NOMO-1 (cell line): ENCODE data around the gene UBAC2.
"Not testable (repeated sequence)": the region's sequence is repeated elsewhere in the genome, so short reads cannot be mapped to it uniquely, and the experiment has no call there.

Experiments
- DNase-seq, 2 experiments: peaks; one replicate each; lab custom pipeline; 2025; ENCODE audit not compliant: unreplicated experiment in 2 of 2; lab: John Stamatoyannopoulos, UW

UBAC2 gene

GRCh38 chr13:99385940-99386339 lies 185.3 kb downstream of the UBAC2 start:
- no peak for DNase-seq

- no peak for DNase-seq
Observed at GRCh38 chr13:99386495-99386894, 185.8 kb downstream of the UBAC2 start.

- DNase-seq = peak; percentile 32 to 48
Observed at GRCh38 chr13:99386911-99387788, 186.5 kb downstream of the UBAC2 start.

- DNase-seq = no peak
Observed at GRCh38 chr13:99388334-99388923, 187.8 kb downstream of the UBAC2 start.

GRCh38 chr13:99389094-99389493 lies 188.4 kb downstream of the UBAC2 start:
- not testable (repeated sequence) for DNase-seq

- DNase-seq = no peak
Observed at GRCh38 chr13:99389520-99390304, 189.1 kb downstream of the UBAC2 start.

- DNase-seq = no peak
Observed at GRCh38 chr13:99390601-99391000, 189.9 kb downstream of the UBAC2 start.

GRCh38 chr13:99391781-99392469 lies 191.3 kb downstream of the UBAC2 start:
- no peak for DNase-seq

- no peak for DNase-seq
Observed at GRCh38 chr13:99392470-99393135, 191.9 kb downstream of the UBAC2 start.

- not testable (repeated sequence) for DNase-seq
Observed at GRCh38 chr13:99393391-99393790, 192.7 kb downstream of the UBAC2 start.

- DNase-seq = no peak
Observed at GRCh38 chr13:99393791-99394735, 193.4 kb downstream of the UBAC2 start.

GRCh38 chr13:99395436-99395835 lies 194.8 kb downstream of the UBAC2 start:
- DNase-seq = no peak

- no peak for DNase-seq
Observed at GRCh38 chr13:99396446-99396845, 195.8 kb downstream of the UBAC2 start.

GRCh38 chr13:99398071-99398470 lies 197.4 kb downstream of the UBAC2 start:
- DNase-seq = no peak

- no peak for DNase-seq
Observed at GRCh38 chr13:99398916-99399622, 198.4 kb downstream of the UBAC2 start.

GRCh38 chr13:99399623-99399974 lies 198.9 kb downstream of the UBAC2 start:
- no peak for DNase-seq

- DNase-seq = no peak
Observed at GRCh38 chr13:99403458-99403971, 202.9 kb downstream of the UBAC2 start.

- DNase-seq = no peak
Observed at GRCh38 chr13:99404005-99404755, 203.5 kb downstream of the UBAC2 start.
